ENCODE results near the gene NAPB.
"Not testable (repeated sequence)": the region's sequence is repeated elsewhere in the genome, so short reads cannot be mapped to it uniquely, and the experiment has no call there.

The NAPB gene

GRCh38 chr20:23420943-23421931 is at the start of gene NAPB:
Gene NAPB (minus strand): TSS chr20:23421488. CDS start chr20:23421402, 86 bp downstream.
- peak within 1 kb of the TSS; percentile 89 to 96 for H3K4me3 ChIP-seq (ENCODE audit: low read depth in 1 of 2, low read length in 1 of 2)
- no peaks in the 10 kb centered on the region for H3K36me3 ChIP-seq
- H3K4me1 ChIP-seq (ENCODE audit: control insufficient read depth in 1 of 2, insufficient read depth in 1 of 2, low read depth in 1 of 2, low read length in 1 of 2): peaks cover 17 to 20% of the 10 kb centered on the region in 2 experiments
- H3K27ac ChIP-seq: peak within 1 kb of the TSS; percentile 79
- H3K9me3 ChIP-seq: no peaks in the 10 kb centered on the region
- peaks cover 10% of the 10 kb centered on the region for H3K27me3 ChIP-seq
- TF ChIP-seq, protein P1, sequence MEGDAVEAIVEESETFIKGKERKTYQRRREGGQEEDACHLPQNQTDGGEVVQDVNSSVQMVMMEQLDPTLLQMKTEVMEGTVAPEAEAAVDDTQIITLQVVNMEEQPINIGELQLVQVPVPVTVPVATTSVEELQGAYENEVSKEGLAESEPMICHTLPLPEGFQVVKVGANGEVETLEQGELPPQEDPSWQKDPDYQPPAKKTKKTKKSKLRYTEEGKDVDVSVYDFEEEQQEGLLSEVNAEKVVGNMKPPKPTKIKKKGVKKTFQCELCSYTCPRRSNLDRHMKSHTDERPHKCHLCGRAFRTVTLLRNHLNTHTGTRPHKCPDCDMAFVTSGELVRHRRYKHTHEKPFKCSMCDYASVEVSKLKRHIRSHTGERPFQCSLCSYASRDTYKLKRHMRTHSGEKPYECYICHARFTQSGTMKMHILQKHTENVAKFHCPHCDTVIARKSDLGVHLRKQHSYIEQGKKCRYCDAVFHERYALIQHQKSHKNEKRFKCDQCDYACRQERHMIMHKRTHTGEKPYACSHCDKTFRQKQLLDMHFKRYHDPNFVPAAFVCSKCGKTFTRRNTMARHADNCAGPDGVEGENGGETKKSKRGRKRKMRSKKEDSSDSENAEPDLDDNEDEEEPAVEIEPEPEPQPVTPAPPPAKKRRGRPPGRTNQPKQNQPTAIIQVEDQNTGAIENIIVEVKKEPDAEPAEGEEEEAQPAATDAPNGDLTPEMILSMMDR (IDR thresholded peaks at IDR 0.05): peak; percentile 89

DNA sequence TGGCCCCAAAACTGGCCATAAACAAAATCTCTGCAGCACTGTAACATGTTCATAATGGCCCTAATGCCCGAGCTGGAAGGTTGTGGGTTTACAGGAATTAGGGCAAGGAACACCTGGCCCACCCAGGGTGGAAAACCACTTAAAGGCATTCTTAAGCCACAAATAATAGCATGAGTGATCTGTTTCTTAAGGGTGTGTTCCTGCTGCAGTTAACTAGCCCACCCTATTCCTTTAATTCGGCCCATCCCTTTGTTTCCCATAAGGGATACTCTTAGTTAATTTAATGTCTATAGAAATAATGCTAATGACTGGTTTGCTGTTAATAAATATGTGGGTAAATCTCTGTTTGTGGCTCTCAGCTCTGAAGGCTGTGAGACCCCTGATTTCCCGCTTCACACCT is 45.7 kb upstream of the NAPB start:
- not testable (repeated sequence) for H3K4me3 ChIP-seq (ENCODE audit: low read depth in 1 of 2, low read length in 1 of 2); H3K27ac ChIP-seq

DNA sequence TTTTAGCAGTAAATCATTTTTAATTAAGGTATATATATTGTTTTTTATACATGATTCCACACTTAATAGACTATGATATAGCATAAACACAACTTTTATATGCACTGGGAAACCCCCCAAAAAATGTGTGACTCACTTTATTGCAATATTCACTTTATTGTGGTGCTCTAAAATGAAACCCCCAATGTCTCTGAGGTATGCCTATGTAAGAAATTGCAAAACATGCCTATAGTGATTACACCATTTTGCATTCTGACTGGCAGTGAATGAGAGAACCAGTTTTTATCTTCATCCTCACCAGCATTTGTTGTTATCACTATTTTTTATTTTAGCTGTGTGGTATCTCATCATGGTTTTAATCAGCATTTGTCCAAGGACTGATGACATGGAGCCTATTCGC is 39.9 kb upstream of the NAPB start:
- H3K36me3 ChIP-seq: no peaks in the 10 kb centered on the region
- TF ChIP-seq, protein P1 (IDR thresholded peaks at IDR 0.05): no peak
- peaks cover 9% of the 10 kb centered on the region for H3K9me3 ChIP-seq

More for the DNA sequence above, 45.7 kb upstream of the NAPB start:
- not testable (repeated sequence) for H3K27me3 ChIP-seq; H3K4me1 ChIP-seq (ENCODE audit: control insufficient read depth in 1 of 2, insufficient read depth in 1 of 2, low read depth in 1 of 2, low read length in 1 of 2); H3K9me3 ChIP-seq; H3K36me3 ChIP-seq

DNA sequence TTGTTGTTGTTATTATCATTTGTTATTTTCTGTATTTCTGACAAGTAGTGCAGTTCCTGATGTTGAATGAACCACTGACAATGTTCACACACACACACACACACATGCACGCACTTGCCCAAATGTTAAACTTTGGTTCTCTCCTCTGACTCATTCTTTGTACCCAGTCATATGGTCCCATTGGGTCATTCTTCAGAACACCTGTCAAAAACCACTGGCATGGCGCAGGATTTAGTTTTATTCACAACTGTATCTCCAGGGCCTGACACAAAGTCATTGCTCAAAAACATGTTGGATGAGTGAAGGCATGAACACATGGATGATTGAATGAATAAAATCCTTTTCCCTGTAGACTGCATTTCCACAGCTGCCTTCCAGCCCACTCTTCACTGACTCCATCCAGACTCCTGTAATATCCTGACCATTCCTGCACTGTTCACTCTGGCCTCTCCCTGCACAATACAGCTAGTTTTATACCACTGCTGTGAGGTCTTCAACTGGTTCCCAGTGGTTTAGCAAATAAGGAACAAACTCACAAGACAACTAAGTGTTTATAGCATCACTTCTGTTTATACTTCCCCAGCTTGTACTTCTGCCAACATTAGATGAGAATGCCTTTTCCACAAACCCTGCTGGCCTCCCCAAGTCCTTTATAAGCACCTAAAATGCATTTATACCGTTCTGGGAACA is 38.3 kb upstream of the NAPB start:
- Histone ChIP-seq H3K4me1 (ENCODE audit: control insufficient read depth in 1 of 2, insufficient read depth in 1 of 2, low read depth in 1 of 2, low read length in 1 of 2) (no peaks in the 10 kb centered on the region), H3K36me3 (no peaks in the 10 kb centered on the region)

More for the DNA sequence above, 39.9 kb upstream of the NAPB start:
- H3K4me1 ChIP-seq (ENCODE audit: control insufficient read depth in 1 of 2, insufficient read depth in 1 of 2, low read depth in 1 of 2, low read length in 1 of 2): no peaks in the 10 kb centered on the region
- H3K27ac ChIP-seq: no peak overlapping the region
- H3K4me3 ChIP-seq (ENCODE audit: low read depth in 1 of 2, low read length in 1 of 2): no peak overlapping the region
- H3K27me3 ChIP-seq: no peaks in the 10 kb centered on the region

GRCh38 chr20:23456873-23457272 is 35.6 kb upstream of the NAPB start:
- Histone ChIP-seq H3K4me3 (ENCODE audit: low read depth in 1 of 2, low read length in 1 of 2) (no peak overlapping the region), H3K9me3 (no peaks in the 10 kb centered on the region), H3K27ac (no peak overlapping the region), H3K27me3 (no peaks in the 10 kb centered on the region), H3K4me1 (ENCODE audit: control insufficient read depth in 1 of 2, insufficient read depth in 1 of 2, low read depth in 1 of 2, low read length in 1 of 2) (no peaks in the 10 kb centered on the region), H3K36me3 (no peaks in the 10 kb centered on the region)
- TF ChIP-seq, protein P1 (IDR thresholded peaks at IDR 0.05): no peak

More for the DNA sequence above, 38.3 kb upstream of the NAPB start:
- TF ChIP-seq, protein P1 (IDR thresholded peaks at IDR 0.05): no peak
- Histone ChIP-seq H3K9me3 (no peaks in the 10 kb centered on the region), H3K27me3 (no peaks in the 10 kb centered on the region), H3K27ac (no peak overlapping the region), H3K4me3 (ENCODE audit: low read depth in 1 of 2, low read length in 1 of 2) (no peak overlapping the region)

All from neutrophil (primary cell).